HEK293T (cell line): ENCODE data around the gene TCERG1L.
A peak's percentile ranks its signal among the peaks of the same experiment; 100 is the strongest.

ENCODE experiments used
- CTCF ChIA-PET: fragments of 350-600 bp; formaldehyde crosslinking; extraction: SDS; loops from one replicate; lab custom pipeline; 2021; ENCODE audit warnings: antibody characterized with exemption, inconsistent platforms; lab: Yijun Ruan, JAX
- POLR2A ChIA-PET: fragments of 350-600 bp; formaldehyde crosslinking; extraction: SDS; loops from one replicate; lab custom pipeline; 2020; ENCODE audit warnings: antibody characterized with exemption, inconsistent platforms; lab: Yijun Ruan, JAX
- DNase-seq: peaks from one replicate; pipeline ENCODE4 v3.0.0; 2012; ENCODE audit warnings: mixed read lengths; ENCODE audit errors: extremely low spot score
- ARNT ChIP-seq: fragments of 450-650 bp; IDR thresholded peaks from 2 replicates; pipeline ENCODE4 v1.6.1; 2017; ENCODE audit warnings: mild to moderate bottlenecking
- BHLHE40 ChIP-seq: fragments of 450-650 bp; IDR thresholded peaks from 2 replicates; pipeline ENCODE4 v1.6.1; 2016; ENCODE audit warnings: mild to moderate bottlenecking, moderate library complexity, borderline replicate concordance
- CTBP1 ChIP-seq: fragments of 450-650 bp; IDR thresholded peaks from 2 replicates; pipeline ENCODE4 v1.6.1; 2016; ENCODE audit warnings: borderline replicate concordance
- ELF4 ChIP-seq: fragments of 450-650 bp; IDR thresholded peaks from 2 replicates; pipeline ENCODE4 v1.6.1; 2017; ENCODE audit warnings: antibody characterized with exemption
- FOXA1 ChIP-seq: fragments of 450-650 bp; IDR thresholded peaks from 2 replicates; pipeline ENCODE4 v1.6.1; 2016; ENCODE audit warnings: mild to moderate bottlenecking
- FOXK2 ChIP-seq: fragments of 450-650 bp; IDR thresholded peaks from 2 replicates; pipeline ENCODE4 v1.6.1; 2016; ENCODE audit warnings: mild to moderate bottlenecking
- FOXM1 ChIP-seq: fragments of 450-650 bp; IDR thresholded peaks from 2 replicates; pipeline ENCODE4 v1.6.1; 2017; ENCODE audit warnings: mild to moderate bottlenecking, borderline replicate concordance
- HDGF ChIP-seq: fragments of 450-650 bp; IDR thresholded peaks from 2 replicates; pipeline ENCODE4 v1.6.1; 2017; ENCODE audit warnings: antibody characterized with exemption, borderline replicate concordance
- L3MBTL2 ChIP-seq: fragments of 450-650 bp; conservative IDR thresholded peaks from 2 replicates; pipeline ENCODE4 v1.6.1; 2016; ENCODE audit warnings: mild to moderate bottlenecking
- LEF1 ChIP-seq: fragments of 450-650 bp; IDR thresholded peaks from 2 replicates; pipeline ENCODE4 v1.6.1; 2017; ENCODE audit warnings: mild to moderate bottlenecking, borderline replicate concordance
- NFRKB ChIP-seq: fragments of 450-650 bp; IDR thresholded peaks from 2 replicates; pipeline ENCODE4 v1.6.1; 2016; ENCODE audit warnings: mild to moderate bottlenecking, moderate library complexity
- PKNOX1 ChIP-seq: fragments of 450-650 bp; IDR thresholded peaks from 2 replicates; pipeline ENCODE4 v1.6.1; 2016
- SP1 ChIP-seq: fragments of 450-650 bp; IDR thresholded peaks from 2 replicates; pipeline ENCODE4 v1.6.1; 2017
- SUZ12 ChIP-seq: fragments of 450-650 bp; IDR thresholded peaks from 2 replicates; pipeline ENCODE4 v1.6.1; 2016; ENCODE audit warnings: mild to moderate bottlenecking
- TARDBP ChIP-seq: fragments of 450-650 bp; IDR thresholded peaks from 2 replicates; pipeline ENCODE4 v1.6.1; 2016
- ZNF384 ChIP-seq: fragments of 450-650 bp; IDR thresholded peaks from 2 replicates; pipeline ENCODE4 v1.6.1; 2016

TCERG1L gene

DNA sequence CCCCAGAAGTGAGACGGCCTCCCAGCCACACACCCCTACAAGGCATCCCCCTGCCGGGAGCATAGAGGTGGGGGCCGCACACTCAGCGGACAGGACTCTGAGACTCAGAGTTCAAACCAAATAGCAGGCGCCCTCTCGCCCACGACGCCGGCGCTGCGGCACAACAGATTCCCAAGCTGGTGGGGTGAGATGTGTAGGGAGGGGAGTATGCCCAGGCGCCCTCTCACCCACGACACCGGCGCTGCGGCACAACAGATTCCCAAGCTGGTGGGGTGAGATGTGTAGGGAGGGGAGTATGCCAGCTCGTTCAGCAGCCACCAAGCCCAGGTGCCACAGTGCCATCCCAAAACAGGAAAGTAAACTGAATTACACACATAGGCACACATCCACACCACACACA lies 64.7 kb downstream of the TCERG1L start:
- ChIA-PET POLR2A (no interaction called here), CTCF (interaction anchor here (0.6 to 0.8 kb wide), 2 partner anchors 225 to 325 kb away, joined by 3 to 5 read pairs; no protein-coding TSS in a partner anchor)
- TF ChIP-seq ZNF384 (no peak), FOXK2 (no peak), TARDBP (no peak), L3MBTL2 (no peak), ARNT (no peak), PKNOX1 (no peak), HDGF (no peak), FOXA1 (no peak), FOXM1 (no peak), SP1 (no peak), CTBP1 (no peak), NFRKB (no peak), BHLHE40 (no peak), SUZ12 (no peak), LEF1 (no peak), ELF4 (no peak)
- no peak for DNase-seq

DNA sequence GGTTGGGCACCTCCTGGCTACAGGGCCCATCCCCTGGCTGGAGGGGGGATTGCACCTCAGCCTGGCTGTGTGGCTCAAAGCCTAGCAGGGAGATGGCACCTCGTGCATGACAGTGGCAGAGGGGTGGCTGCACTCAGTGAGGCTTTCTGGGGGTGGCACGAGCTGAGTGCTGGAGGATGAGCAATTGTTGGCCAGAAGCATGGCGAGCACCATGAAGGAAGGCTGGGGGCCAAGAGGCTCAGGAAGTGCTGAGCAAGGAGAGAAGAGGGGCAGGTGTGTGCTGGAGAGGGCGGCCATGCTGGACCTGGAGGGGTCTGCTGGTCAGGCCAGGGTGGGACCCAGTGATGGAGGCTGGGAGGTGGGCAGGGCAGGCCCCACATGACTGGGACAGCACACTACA lies 65.4 kb downstream of the TCERG1L start:
- DNase-seq, result no peak
- TF ChIP-seq ARNT (no peak), CTBP1 (no peak), ELF4 (no peak), HDGF (no peak), SP1 (no peak), ZNF384 (no peak), NFRKB (no peak), BHLHE40 (no peak)
- POLR2A ChIA-PET, result no interaction called here
- CTCF ChIA-PET, result no interaction called here

DNA sequence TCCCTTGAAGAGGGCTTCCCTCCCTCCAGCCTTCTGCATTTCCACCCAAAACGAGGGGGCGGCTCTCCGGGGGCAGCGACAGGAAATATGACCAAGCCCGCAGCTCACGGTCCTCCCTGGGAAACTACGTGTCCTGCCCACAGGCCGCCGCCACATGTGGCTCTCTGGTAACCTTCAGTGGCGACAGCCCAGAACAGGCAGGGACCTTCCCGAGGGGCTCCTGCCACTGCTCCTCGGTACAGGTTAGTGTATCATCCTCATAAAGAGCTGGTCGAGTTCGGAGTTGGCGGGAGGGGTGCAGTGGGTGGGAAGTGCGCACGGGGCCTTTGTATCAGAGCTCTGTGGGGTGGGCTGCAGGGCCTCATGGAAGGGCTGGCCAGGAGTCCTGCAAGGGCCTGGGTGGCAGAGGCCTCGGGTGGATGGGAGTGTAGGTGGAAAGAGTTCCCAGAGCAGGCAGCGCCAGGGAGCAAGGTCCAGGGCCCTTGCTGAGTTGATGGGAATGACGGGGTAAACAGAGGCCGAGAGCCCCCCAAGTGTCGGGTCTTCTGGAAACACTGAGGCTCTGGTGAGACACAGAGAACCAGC lies 66.0 kb downstream of the TCERG1L start:
- POLR2A ChIA-PET, result no interaction called here
- DNase-seq, result no peak
- CTCF ChIA-PET, result no interaction called here
- no peak for TF ChIP-seq SUZ12
- TF ChIP-seq HDGF, result no peak
- no peak for TF ChIP-seq SP1
- TF ChIP-seq TARDBP, result no peak
- no peak for TF ChIP-seq ELF4
- no peak for TF ChIP-seq ARNT
- TF ChIP-seq BHLHE40, result no peak
- TF ChIP-seq ZNF384, result no peak
- no peak for TF ChIP-seq PKNOX1
- no peak for TF ChIP-seq NFRKB

- TF ChIP-seq FOXA1, result no peak
- no peak for TF ChIP-seq CTBP1
- TF ChIP-seq BHLHE40, result no peak
- TF ChIP-seq ARNT, result no peak
- TF ChIP-seq ELF4, result no peak
- TF ChIP-seq SP1, result no peak
- no peak for TF ChIP-seq FOXK2
- no peak for TF ChIP-seq SUZ12
- no peak for TF ChIP-seq HDGF
- no peak for TF ChIP-seq TARDBP
- no peak for TF ChIP-seq NFRKB
- no peak for TF ChIP-seq ZNF384
- no peak for TF ChIP-seq PKNOX1
- TF ChIP-seq FOXM1, result no peak
- no peak for TF ChIP-seq L3MBTL2
- TF ChIP-seq LEF1, result no peak
- DNase-seq, result no peak
- ChIA-PET CTCF (no interaction called here), POLR2A (no interaction called here)
Measured at GRCh38 chr10:131244836-131245235, 66.7 kb downstream of the TCERG1L start.

DNA sequence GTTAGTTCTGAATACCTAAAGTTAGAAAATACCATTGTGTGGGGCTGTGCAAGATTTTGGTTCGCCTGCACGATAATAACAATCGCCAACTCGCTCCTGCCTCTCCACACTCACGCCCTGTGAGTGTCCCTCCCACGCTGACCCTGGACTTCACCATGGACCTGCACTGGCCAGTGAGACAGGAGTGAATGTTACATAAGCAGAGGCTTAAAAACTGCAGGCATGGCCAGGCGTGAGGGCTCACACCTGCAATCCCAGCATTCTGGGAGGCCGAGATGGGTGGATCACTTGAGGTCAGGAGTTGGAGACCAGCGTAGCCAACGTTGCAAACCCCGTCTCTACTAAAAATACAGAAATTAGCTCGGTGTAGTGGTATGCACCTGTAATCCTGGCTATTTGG lies 68.4 kb downstream of the TCERG1L start:
- POLR2A ChIA-PET, result no interaction called here
- CTCF ChIA-PET, result no interaction called here
- no peak for DNase-seq
- TF ChIP-seq LEF1 (no peak), FOXK2 (no peak), ZNF384 (no peak), SUZ12 (no peak), BHLHE40 (no peak), FOXA1 (no peak), PKNOX1 (no peak), L3MBTL2 (no peak), TARDBP (no peak)

GRCh38 chr10:131242007-131242406 lies 69.5 kb downstream of the TCERG1L start:
- TF ChIP-seq SP1 (no peak), SUZ12 (no peak), PKNOX1 (no peak)
- CTCF ChIA-PET, result interaction anchor here (0.6 kb wide), 1 partner anchor 78 kb away, joined by 3 read pairs; no protein-coding TSS in a partner anchor
- peak; percentile 63 for DNase-seq
- POLR2A ChIA-PET, result no interaction called here
